Neuronal stem cell (in vitro differentiated cells): ENCODE measurements around the gene ABCG8.
"Not testable (repeated sequence)": the region's sequence is repeated elsewhere in the genome, so short reads cannot be mapped to it uniquely, and the experiment has no call there.

Source experiments
- DNase-seq: peaks from one replicate; pipeline ENCODE4 v3.0.0-alpha.2; 2013; ENCODE audit warnings: low spot score
- H2AFZ ChIP-seq: one replicate; pipeline ENCODE4 v1.6.1; 2013; ENCODE audit warnings: mild to moderate bottlenecking, low read length, inconsistent platforms
- H2AK5ac ChIP-seq: 2 replicates; pipeline ENCODE4 v1.6.1; 2013; ENCODE audit warnings: low read depth, mild to moderate bottlenecking, inconsistent platforms, low read length, moderate library complexity, mixed read lengths
- H2BK120ac ChIP-seq: 2 replicates; pipeline ENCODE4 v1.6.1; 2013; ENCODE audit warnings: low read depth, mild to moderate bottlenecking, inconsistent platforms, low read length, moderate library complexity, mixed read lengths
- H2BK12ac ChIP-seq: one replicate; pipeline ENCODE4 v1.6.1; 2013; ENCODE audit warnings: low read length, inconsistent platforms
- H2BK15ac ChIP-seq: 2 replicates; pipeline ENCODE4 v1.6.1; 2013; ENCODE audit warnings: mild to moderate bottlenecking, low read length, inconsistent platforms, mixed read lengths
- H2BK5ac ChIP-seq: one replicate; pipeline ENCODE4 v1.6.1; 2013; ENCODE audit warnings: inconsistent platforms, mild to moderate bottlenecking, low read length, moderate library complexity
- H3K14ac ChIP-seq: one replicate; pipeline ENCODE4 v1.6.1; 2013; ENCODE audit warnings: low read length, inconsistent platforms
- H3K18ac ChIP-seq: 2 replicates; pipeline ENCODE4 v1.6.1; 2013; ENCODE audit warnings: low read length, inconsistent platforms
- H3K23ac ChIP-seq: 2 replicates; pipeline ENCODE4 v1.6.1; 2013; ENCODE audit warnings: low read depth, mild to moderate bottlenecking, mixed read lengths, low read length, inconsistent platforms; ENCODE audit not compliant: poor library complexity
- H3K27ac ChIP-seq: replicated peaks from 3 replicates; pipeline ENCODE4 v1.5.1; 2013; ENCODE audit warnings: low read length, inconsistent platforms
- H3K27me3 ChIP-seq, 3 experiments: 2 replicates each; pipeline ENCODE4 v1.6.1; 2013; ENCODE audit warnings: low read length in 3 of 3, mild to moderate bottlenecking in 2 of 3, inconsistent platforms in 1 of 3, low read depth in 1 of 3, mixed read lengths in 1 of 3, moderate library complexity in 1 of 3; ENCODE audit not compliant: control insufficient read depth in 3 of 3, insufficient read depth in 3 of 3
- H3K36me3 ChIP-seq, 2 donors: replicated peaks in 1 of 2; 2 replicates each; pipeline ENCODE4 v1.6.1; 2013; ENCODE audit warnings: low read length in 2 of 2; ENCODE audit not compliant: control insufficient read depth in 2 of 2, insufficient read depth in 2 of 2
- H3K4ac ChIP-seq: 2 replicates; pipeline ENCODE4 v1.6.1; 2013; ENCODE audit warnings: inconsistent platforms, mild to moderate bottlenecking, low read length, moderate library complexity
- H3K4me1 ChIP-seq, 2 donors: 1 replicate in 1 of 2; 2 replicates in 1 of 2; pipeline ENCODE4 v1.6.1; 2013; ENCODE audit warnings: low read length in 2 of 2, low read depth in 1 of 2; ENCODE audit not compliant: control insufficient read depth in 2 of 2, insufficient read depth in 1 of 2
- H3K4me2 ChIP-seq: one replicate; pipeline ENCODE4 v1.6.1; 2013; ENCODE audit warnings: mild to moderate bottlenecking, low read length, inconsistent platforms; ENCODE audit not compliant: insufficient read depth, poor library complexity, severe bottlenecking
- H3K4me3 ChIP-seq, 2 donors: 2 replicates each; pipeline ENCODE4 v1.5.1; 2013; ENCODE audit warnings: low read length in 2 of 2, mild to moderate bottlenecking in 2 of 2, inconsistent platforms in 1 of 2, moderate library complexity in 1 of 2
- H3K79me1 ChIP-seq: one replicate; pipeline ENCODE4 v1.6.1; 2013; ENCODE audit warnings: low read depth, mild to moderate bottlenecking, inconsistent platforms, low read length, moderate library complexity
- H3K9ac ChIP-seq: one replicate; pipeline ENCODE4 v1.6.1; 2013; ENCODE audit warnings: mild to moderate bottlenecking, low read depth, low read length, inconsistent platforms; ENCODE audit not compliant: poor library complexity
- H3K9me3 ChIP-seq, 2 donors: replicated peaks in 1 of 2; 2 replicates each; pipeline versions ENCODE3 to v1.6.1; 2013; ENCODE audit warnings: low read length in 2 of 2, mild to moderate bottlenecking in 2 of 2, inconsistent platforms in 1 of 2, low read depth in 1 of 2, mixed read lengths in 1 of 2, moderate library complexity in 1 of 2; ENCODE audit not compliant: control insufficient read depth in 2 of 2, insufficient read depth in 1 of 2
- H4K8ac ChIP-seq: one replicate; pipeline ENCODE4 v1.6.1; 2013; ENCODE audit warnings: low read depth, mild to moderate bottlenecking, inconsistent platforms, low read length, moderate library complexity
- H4K91ac ChIP-seq: one replicate; pipeline ENCODE4 v1.6.1; 2013; ENCODE audit warnings: low read length, low read depth, mild to moderate bottlenecking, inconsistent platforms; ENCODE audit not compliant: poor library complexity
- WGBS, 2 donors: extraction: QIAGEN DNeasy Blood & Tissue Kit; methylation state at CpG; one replicate each; pipeline ENCODE4 v1.1.7; 2013; ENCODE audit warnings: missing lambda C conversion rate in 2 of 2, mixed read lengths in 1 of 2; ENCODE audit not compliant: insufficient read length in 2 of 2, insufficient replicate concordance in 1 of 2; ENCODE audit errors: extremely low coverage in 2 of 2; 5-methylcytosine and 5-hydroxymethylcytosine counted together

Gene ABCG8

DNA sequence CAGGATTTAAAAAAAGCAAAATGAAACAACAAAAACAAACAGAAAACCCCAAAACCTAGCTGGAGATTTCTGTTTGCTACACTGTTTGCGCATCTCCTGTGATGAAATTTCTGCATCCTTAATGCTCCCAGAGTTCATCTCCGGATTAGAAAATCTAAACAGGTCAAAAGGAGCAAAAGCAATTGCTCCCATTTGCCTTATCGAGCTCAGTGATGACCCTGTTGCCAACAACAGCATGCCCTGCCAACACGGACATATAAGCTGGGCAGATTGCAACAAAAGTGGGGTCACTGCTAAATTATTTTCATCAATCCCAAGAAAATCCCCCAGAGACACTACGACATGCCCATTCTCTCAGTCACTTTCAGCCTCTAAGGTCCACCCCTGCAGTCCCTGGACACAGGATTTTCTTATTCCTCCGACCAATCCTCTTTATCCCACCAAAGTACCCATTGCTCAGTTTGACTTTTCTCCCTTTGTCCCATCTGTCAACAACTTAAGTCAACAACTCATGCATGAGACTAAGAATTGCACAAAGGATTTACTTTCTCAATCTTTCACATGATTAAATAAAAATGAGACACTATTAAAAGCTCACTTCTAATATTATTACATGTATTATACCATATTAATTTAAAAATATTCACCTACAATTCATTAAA is 67.8 kb downstream of the ABCG8 start:
- Histone ChIP-seq H2BK120ac (no peak overlapping the region), H3K79me1 (peaks cover 1% of the 10 kb centered on the region), H4K91ac (no peak overlapping the region), H3K14ac (no peak overlapping the region), H2BK5ac (no peak overlapping the region), H3K4me2 (no peak overlapping the region), H3K4ac (no peak overlapping the region), H3K23ac (no peak overlapping the region), H2BK15ac (no peak overlapping the region), H2BK12ac (no peak overlapping the region), H3K9me3 (no peaks in the 10 kb centered on the region), H2AFZ (no peak overlapping the region), H3K9ac (no peak overlapping the region), H3K4me3 (no peak overlapping the region), H3K18ac (no peak overlapping the region), H2AK5ac (no peak overlapping the region), H3K4me1 (no peaks in the 10 kb centered on the region), H3K27ac (no peak overlapping the region), H4K8ac (no peak overlapping the region), H3K36me3 (peaks cover 8 to 95% of the 10 kb centered on the region in 2 donors), H3K27me3 (no peaks in the 10 kb centered on the region)
- DNase-seq, result no peak
- no CpG with 5 or more reads among the region's 6 CpGs for WGBS, 2 donors

- not testable (repeated sequence) for H2AK5ac ChIP-seq, H3K4me3 ChIP-seq, H3K4me2 ChIP-seq, H2AFZ ChIP-seq, H2BK15ac ChIP-seq, H4K91ac ChIP-seq, H2BK5ac ChIP-seq, H3K27me3 ChIP-seq, H3K9ac ChIP-seq, DNase-seq, H3K9me3 ChIP-seq, H4K8ac ChIP-seq, H3K23ac ChIP-seq, H3K18ac ChIP-seq, H3K27ac ChIP-seq, H3K4me1 ChIP-seq, H3K79me1 ChIP-seq, H2BK120ac ChIP-seq, H3K4ac ChIP-seq, H3K14ac ChIP-seq, H2BK12ac ChIP-seq
- H3K36me3 ChIP-seq, result peaks cover 6 to 98% of the 10 kb centered on the region in 2 donors
- no CpG with 5 or more reads among the region's 8 CpGs for WGBS, 2 donors
Observed at GRCh38 chr2:43911136-43911790, 72.5 kb downstream of the ABCG8 start.

GRCh38 chr2:43924463-43924862 is 85.7 kb downstream of the ABCG8 start:
- H3K4me2 ChIP-seq, result no peak overlapping the region
- H3K36me3 ChIP-seq, result peaks cover 13 to 96% of the 10 kb centered on the region in 2 donors
- H2BK15ac ChIP-seq, result no peak overlapping the region
- H3K14ac ChIP-seq, result no peak overlapping the region
- H2BK5ac ChIP-seq, result no peak overlapping the region
- no peak overlapping the region for H3K23ac ChIP-seq
- no peak overlapping the region for H3K4me3 ChIP-seq
- H3K4me1 ChIP-seq, result no peaks in the 10 kb centered on the region
- no peaks in the 10 kb centered on the region for H3K27me3 ChIP-seq
- no peak overlapping the region for H3K4ac ChIP-seq
- H3K79me1 ChIP-seq, result no peaks in the 10 kb centered on the region
- no CpG with 5 or more reads among the region's 2 CpGs for whole genome bisulfite sequencing, 2 donors
- no peak overlapping the region for H2AK5ac ChIP-seq
- no peak overlapping the region for H3K9ac ChIP-seq
- no peak overlapping the region for H3K27ac ChIP-seq
- H4K8ac ChIP-seq, result no peak overlapping the region
- H2BK12ac ChIP-seq, result no peak overlapping the region
- no peak overlapping the region for H3K18ac ChIP-seq
- no peak for DNase-seq
- H4K91ac ChIP-seq, result no peak overlapping the region
- no peak overlapping the region for H2AFZ ChIP-seq
- H3K9me3 ChIP-seq, result no peaks in the 10 kb centered on the region
- H2BK120ac ChIP-seq, result no peak overlapping the region

GRCh38 chr2:43925431-43925830 is 86.7 kb downstream of the ABCG8 start:
- no peak overlapping the region for H2BK5ac ChIP-seq
- H2AK5ac ChIP-seq, result no peak overlapping the region
- H2AFZ ChIP-seq, result no peak overlapping the region
- WGBS, 2 donors, result no CpG with 5 or more reads among the region's 4 CpGs
- no peak overlapping the region for H3K4me2 ChIP-seq
- no peak overlapping the region for H3K23ac ChIP-seq
- no peak overlapping the region for H4K8ac ChIP-seq
- H3K4ac ChIP-seq, result no peak overlapping the region
- H3K18ac ChIP-seq, result no peak overlapping the region
- H3K14ac ChIP-seq, result no peak overlapping the region
- H3K27me3 ChIP-seq, result no peaks in the 10 kb centered on the region
- H3K9me3 ChIP-seq, result no peaks in the 10 kb centered on the region
- no peak overlapping the region for H2BK120ac ChIP-seq
- no peak overlapping the region for H3K27ac ChIP-seq
- no peak overlapping the region for H2BK12ac ChIP-seq
- H3K36me3 ChIP-seq, result peaks cover 13 to 98% of the 10 kb centered on the region in 2 donors
- H4K91ac ChIP-seq, result no peak overlapping the region
- DNase-seq, result no peak
- H2BK15ac ChIP-seq, result no peak overlapping the region
- no peak overlapping the region for H3K4me3 ChIP-seq
- H3K79me1 ChIP-seq, result no peaks in the 10 kb centered on the region
- no peak overlapping the region for H3K9ac ChIP-seq
- H3K4me1 ChIP-seq, result peaks cover 0 to 2% of the 10 kb centered on the region in 2 donors
